Umbilical cord (tissue), 1 donor: Measurements from ENCODE around the gene GASK1A. TPM values are rescaled to one million over a fixed set of nuclear protein-coding genes. Genes with fewer than 3 reads are reported as not detected.

Experiments used
- total RNA-seq: library from RNA; depleted of rRNA; stranded (reverse); fragments of >200 nt; gene quantifications from one replicate; pipeline ENCODE4 v1.2.3, GENCODE V29; 2014; ENCODE audit warnings: low replicate concordance; ENCODE audit not compliant: insufficient read depth

GASK1A gene
- total RNA-seq, 1 donor from 2014 or later: 38.5 TPM

Other genes starting within 250 kb of the GASK1A start
- not detected for gene CCDC13, start 206.1 kb upstream of the GASK1A start, total RNA-seq
- gene HIGD1A, start 174.8 kb upstream of the GASK1A start, total RNA-seq: 125 TPM
- gene ACKR2, start 169.9 kb upstream of the GASK1A start, total RNA-seq: 10.4 TPM
- 2.6 TPM for gene CYP8B1, start 103.4 kb upstream of the GASK1A start, total RNA-seq
- gene ZNF662, start 73.2 kb upstream of the GASK1A start, total RNA-seq: 10.4 TPM
- gene POMGNT2, start 126.8 kb downstream of the GASK1A start, total RNA-seq: 20.0 TPM